Stomach smooth muscle (tissue), 2 donors: Measurements from ENCODE around the gene OSBPL7.
A peak's percentile ranks its signal among the peaks of the same experiment; 100 is the strongest.

Experiments used
- H3K27ac ChIP-seq: one replicate; pipeline ENCODE4 v1.7.0; 2013; ENCODE audit warnings: mild to moderate bottlenecking, low read length, inconsistent platforms
- H3K27me3 ChIP-seq, 2 donors: one replicate each; pipeline ENCODE4 v1.7.0; 2013; ENCODE audit warnings: low read length in 2 of 2; ENCODE audit not compliant: insufficient read depth in 2 of 2, control insufficient read depth in 1 of 2
- H3K36me3 ChIP-seq, 2 donors: one replicate each; pipeline ENCODE4 v1.7.0; 2013; ENCODE audit warnings: low read length in 2 of 2; ENCODE audit not compliant: control insufficient read depth in 2 of 2, insufficient read depth in 2 of 2
- H3K4me1 ChIP-seq: one replicate; pipeline ENCODE4 v1.7.0; 2013; ENCODE audit warnings: low read length; ENCODE audit not compliant: control insufficient read depth, insufficient read depth
- H3K4me3 ChIP-seq, 2 donors: one replicate each; pipeline ENCODE4 v1.7.0; 2013; ENCODE audit warnings: low read length in 2 of 2
- H3K9ac ChIP-seq, 2 donors: one replicate each; pipeline ENCODE4 v1.7.0; 2013; ENCODE audit warnings: low read length in 2 of 2, mild to moderate bottlenecking in 1 of 2
- H3K9me3 ChIP-seq, 2 donors: one replicate each; pipeline ENCODE4 v1.7.0; 2013; ENCODE audit warnings: low read length in 2 of 2; ENCODE audit not compliant: control insufficient read depth in 2 of 2
- donor health status: healthy.
- donor health status: Pancreatic carcinoma.

The OSBPL7 gene, protein sequence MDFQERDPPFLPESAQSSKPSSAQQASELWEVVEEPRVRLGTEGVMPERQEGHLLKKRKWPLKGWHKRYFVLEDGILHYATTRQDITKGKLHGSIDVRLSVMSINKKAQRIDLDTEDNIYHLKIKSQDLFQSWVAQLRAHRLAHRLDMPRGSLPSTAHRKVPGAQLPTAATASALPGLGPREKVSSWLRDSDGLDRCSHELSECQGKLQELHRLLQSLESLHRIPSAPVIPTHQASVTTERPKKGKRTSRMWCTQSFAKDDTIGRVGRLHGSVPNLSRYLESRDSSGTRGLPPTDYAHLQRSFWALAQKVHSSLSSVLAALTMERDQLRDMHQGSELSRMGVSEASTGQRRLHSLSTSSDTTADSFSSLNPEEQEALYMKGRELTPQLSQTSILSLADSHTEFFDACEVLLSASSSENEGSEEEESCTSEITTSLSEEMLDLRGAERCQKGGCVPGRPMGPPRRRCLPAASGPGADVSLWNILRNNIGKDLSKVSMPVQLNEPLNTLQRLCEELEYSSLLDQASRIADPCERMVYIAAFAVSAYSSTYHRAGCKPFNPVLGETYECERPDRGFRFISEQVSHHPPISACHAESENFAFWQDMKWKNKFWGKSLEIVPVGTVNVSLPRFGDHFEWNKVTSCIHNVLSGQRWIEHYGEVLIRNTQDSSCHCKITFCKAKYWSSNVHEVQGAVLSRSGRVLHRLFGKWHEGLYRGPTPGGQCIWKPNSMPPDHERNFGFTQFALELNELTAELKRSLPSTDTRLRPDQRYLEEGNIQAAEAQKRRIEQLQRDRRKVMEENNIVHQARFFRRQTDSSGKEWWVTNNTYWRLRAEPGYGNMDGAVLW

DNA sequence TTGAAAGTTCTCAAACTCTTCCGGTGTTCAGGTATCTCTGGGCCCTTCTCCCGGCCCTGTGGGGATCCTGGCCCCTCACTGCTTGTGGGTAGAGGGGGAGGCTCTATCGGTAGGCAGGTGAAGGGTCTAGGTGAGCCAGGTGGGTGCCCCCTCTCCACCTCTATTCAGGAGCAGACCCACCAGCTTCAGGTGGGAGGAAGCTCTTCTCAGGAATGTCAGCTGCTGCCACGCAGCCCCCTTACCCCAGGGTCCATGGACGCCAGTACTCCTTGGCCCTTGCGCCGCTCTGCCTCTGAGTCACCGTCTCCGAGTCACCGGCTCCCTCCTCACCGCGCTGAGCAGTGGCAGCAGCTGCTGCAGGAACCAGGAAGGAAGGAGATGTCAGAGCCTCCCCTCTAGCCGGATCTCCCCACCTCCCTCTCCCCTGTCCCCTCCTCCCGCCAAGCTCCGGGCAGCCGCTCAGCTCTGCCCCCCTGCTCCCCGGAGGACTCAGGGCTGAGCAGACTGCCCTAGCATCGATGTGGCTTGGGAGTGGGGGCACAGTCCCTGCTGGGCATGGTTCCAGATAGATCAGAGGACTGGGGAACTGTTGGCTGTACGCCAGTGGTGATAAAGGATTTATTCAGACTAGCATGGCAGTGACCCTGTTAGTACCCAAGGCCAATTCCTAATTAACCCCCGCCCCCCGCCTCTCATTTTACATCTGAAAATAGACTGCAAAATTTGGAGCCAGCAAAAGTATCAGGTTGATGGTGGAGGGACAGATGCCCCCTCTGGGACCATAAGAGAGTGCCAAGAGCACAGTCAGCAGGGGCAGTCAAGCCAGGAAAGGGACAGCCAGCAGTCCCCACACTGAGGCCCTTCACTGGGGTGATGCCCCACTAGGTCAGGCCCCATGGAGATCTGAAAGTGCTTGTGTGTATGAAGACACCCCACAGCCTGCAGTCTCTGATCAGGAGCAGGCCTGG, at the start of gene OSBPL7:
Gene OSBPL7 (minus strand): TSS at position 371 of the 968 bp plus-strand sequence. CDS start 1,516 bp downstream, outside the sequence.
- Histone ChIP-seq H3K36me3 (peaks cover 22 to 35% of the 10 kb centered on the region in 2 donors), H3K27ac (no peak within 1 kb of the TSS)

GRCh38 chr17:47871048-47871447, 49.5 kb upstream of the OSBPL7 start:
- Histone ChIP-seq H3K9ac (no peak overlapping the region), H3K27me3 (peaks cover 52 to 55% of the 10 kb centered on the region in 2 donors), H3K9me3 (no peaks in the 10 kb centered on the region), H3K36me3 (no peaks in the 10 kb centered on the region), H3K27ac (no peak overlapping the region), H3K4me3 (no peak overlapping the region), H3K4me1 (peaks cover 5% of the 10 kb centered on the region)

More for the DNA sequence above, at the start of gene OSBPL7:
- peak within 1 kb of the TSS; percentile 66 to 72 for H3K9ac ChIP-seq
- peaks cover 19% of the 10 kb centered on the region for H3K4me1 ChIP-seq
- no peaks in the 10 kb centered on the region for H3K9me3 ChIP-seq
- H3K27me3 ChIP-seq = peaks cover 0 to 6% of the 10 kb centered on the region in 2 donors
- peak within 1 kb of the TSS; percentile 66 to 81 for H3K4me3 ChIP-seq

DNA sequence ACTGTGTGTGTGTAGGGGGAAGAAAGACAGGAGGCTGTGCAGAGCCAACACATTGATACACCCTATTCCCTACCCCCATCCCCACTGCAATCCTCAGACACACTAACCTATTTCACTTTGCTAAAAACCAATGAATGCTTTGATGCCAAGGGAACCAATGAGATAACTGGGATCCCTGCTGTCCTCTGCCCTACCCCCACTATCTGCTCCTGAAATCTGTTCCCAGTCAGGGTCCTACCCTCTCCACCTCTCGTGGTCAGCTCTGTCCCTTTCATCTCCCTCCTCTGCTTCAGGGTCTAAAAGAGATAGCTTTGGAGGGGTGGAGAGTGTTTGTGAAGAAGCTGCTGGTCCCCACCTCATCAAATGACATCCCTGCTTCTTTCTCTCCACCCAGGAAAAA, 48.5 kb upstream of the OSBPL7 start:
- peaks cover 5% of the 10 kb centered on the region for H3K4me1 ChIP-seq

DNA sequence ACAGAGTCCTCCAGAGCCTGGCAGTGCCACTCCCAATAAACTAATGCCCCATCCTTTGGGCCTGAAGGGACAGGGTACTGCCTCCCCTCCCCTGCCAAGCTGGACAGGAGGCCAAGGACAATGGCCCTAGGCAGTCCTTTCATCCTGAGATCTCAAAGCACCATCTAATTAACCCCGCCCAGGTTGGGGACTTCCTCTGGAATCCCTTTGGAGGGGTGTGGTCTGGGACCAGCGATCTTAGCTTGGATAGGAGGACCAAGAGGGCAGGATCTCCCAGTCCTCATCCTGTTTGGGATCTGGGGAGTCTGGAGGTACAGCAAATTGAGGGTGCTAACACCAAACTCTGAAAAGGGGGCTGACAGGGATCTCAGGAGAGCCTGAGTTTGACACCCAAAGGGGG, 47.5 kb upstream of the OSBPL7 start:
- Histone ChIP-seq H3K27me3 (peaks cover 42 to 44% of the 10 kb centered on the region in 2 donors), H3K4me3 (no peak overlapping the region), H3K27ac (no peak overlapping the region), H3K9ac (no peak overlapping the region), H3K4me1 (peaks cover 5% of the 10 kb centered on the region), H3K36me3 (no peaks in the 10 kb centered on the region), H3K9me3 (no peaks in the 10 kb centered on the region)

More for the DNA sequence above, 48.5 kb upstream of the OSBPL7 start:
- Histone ChIP-seq H3K36me3 (no peaks in the 10 kb centered on the region), H3K9me3 (no peaks in the 10 kb centered on the region), H3K27ac (no peak overlapping the region), H3K27me3 (peaks cover 50% of the 10 kb centered on the region in 2 donors), H3K9ac (no peak overlapping the region), H3K4me3 (no peak overlapping the region)

DNA sequence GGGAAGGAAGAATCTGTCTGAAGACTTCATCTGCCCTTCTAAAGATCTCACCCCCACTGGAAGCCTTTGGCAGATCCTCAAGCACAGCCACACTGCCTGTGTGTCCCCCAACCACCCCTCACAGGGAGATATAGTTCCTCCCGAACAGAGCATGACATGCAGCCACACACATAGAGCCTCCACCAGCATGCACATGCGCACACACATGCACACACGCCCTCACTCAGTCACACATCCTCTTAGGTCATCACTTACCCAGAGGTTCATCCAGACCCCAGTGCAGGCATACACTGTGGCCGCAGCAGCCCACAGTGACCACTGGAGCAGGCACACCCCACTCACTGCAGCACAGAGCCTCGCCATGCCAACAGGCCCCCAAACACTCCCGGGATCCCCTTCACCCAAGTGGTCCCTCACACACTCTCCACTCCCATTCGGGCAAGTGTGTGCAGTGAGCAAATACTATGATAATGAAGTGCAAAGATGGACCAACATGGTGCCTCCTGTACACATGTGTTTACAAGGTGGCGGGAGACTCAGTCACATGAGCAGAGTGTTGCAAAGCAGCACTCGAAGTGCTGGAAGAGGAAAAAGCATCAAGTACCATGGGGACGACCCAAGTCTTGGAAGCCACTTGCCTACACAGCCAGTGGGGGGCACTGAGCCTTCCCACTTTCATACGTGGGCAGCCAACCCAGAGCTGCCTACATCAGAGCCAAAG, 46.4 kb upstream of the OSBPL7 start:
- Histone ChIP-seq H3K27me3 (peaks cover 38 to 41% of the 10 kb centered on the region in 2 donors), H3K9ac (no peak overlapping the region)

GRCh38 chr17:47866941-47867340, 45.3 kb upstream of the OSBPL7 start:
- no peaks in the 10 kb centered on the region for H3K4me1 ChIP-seq
- no peak overlapping the region for H3K9ac ChIP-seq
- H3K4me3 ChIP-seq = no peak overlapping the region
- no peaks in the 10 kb centered on the region for H3K36me3 ChIP-seq
- no peaks in the 10 kb centered on the region for H3K9me3 ChIP-seq
- H3K27ac ChIP-seq = no peak overlapping the region
- peaks cover 29 to 31% of the 10 kb centered on the region in 2 donors for H3K27me3 ChIP-seq

More for the DNA sequence above, 46.4 kb upstream of the OSBPL7 start:
- Histone ChIP-seq H3K4me1 (peaks cover 5% of the 10 kb centered on the region), H3K4me3 (no peak overlapping the region), H3K9me3 (no peaks in the 10 kb centered on the region), H3K36me3 (no peaks in the 10 kb centered on the region), H3K27ac (no peak overlapping the region)

DNA sequence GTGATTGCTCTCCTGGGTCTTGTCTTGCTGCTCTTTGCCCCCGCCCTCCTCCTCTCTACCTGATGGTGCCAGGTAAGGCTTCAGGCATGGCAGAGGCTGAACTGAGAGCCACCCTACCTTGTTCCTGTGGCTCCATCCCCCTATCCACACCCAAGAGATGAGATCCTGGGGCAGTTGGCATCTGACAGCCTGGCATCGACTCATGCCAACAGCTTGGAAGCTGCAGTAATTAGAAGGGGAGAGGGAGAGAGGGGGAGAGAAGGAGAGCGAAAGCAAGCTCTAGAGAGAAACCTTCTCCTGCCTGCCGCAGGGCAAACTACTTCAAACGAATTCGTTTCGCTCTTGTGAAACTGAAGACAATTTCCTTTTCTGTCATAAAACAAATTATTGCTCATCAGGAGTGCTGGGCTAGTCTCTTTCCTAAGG, 43.2 kb upstream of the OSBPL7 start:
- Histone ChIP-seq H3K4me3 (no peak overlapping the region), H3K27me3 (peaks cover 20 to 31% of the 10 kb centered on the region in 2 donors), H3K36me3 (no peaks in the 10 kb centered on the region), H3K9me3 (no peaks in the 10 kb centered on the region), H3K27ac (no peak overlapping the region), H3K4me1 (no peaks in the 10 kb centered on the region), H3K9ac (no peak overlapping the region)

DNA sequence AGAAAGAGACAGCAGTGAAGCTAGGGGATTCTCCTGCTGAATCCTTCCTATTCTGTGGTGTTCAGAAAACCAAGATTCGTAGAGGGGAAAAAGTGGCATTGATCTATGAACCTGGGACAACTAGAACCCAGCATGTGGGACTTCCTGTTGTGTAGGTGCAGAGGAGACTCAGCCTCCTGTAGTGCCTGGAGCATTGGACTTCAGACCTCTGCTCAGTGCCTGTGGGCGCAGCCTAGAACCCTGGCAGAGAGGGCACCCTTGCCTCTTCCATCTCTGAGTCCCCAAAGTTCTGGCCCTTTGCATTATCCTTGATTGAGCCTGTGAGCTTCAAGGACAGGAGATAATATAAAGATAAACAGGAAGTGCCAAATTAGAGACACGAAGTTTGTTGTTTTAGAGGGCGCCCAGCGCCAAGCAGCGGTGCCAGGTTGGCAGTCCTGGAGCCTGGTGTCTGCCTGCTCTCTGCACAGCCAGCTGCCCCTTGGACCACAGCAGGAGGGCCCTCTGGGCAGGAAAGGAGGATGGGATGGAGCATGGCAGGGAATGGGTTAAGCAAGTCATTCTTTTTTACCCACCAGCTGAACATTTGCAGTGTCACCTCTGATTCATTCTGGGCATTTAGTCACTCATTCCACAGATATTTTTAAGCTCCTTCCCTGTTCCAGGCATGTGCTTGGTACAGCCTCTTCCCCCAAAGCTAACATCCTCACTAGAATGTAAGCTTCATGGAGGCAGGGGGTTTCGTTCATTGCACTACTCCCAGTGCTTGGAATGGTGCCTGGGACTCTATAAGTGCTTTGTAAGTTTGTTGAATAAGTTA, 41.2 kb upstream of the OSBPL7 start:
- Histone ChIP-seq H3K36me3 (no peaks in the 10 kb centered on the region), H3K27ac (no peak overlapping the region), H3K9me3 (no peaks in the 10 kb centered on the region), H3K27me3 (peaks cover 25 to 26% of the 10 kb centered on the region in 2 donors), H3K4me3 (no peak overlapping the region), H3K4me1 (no peaks in the 10 kb centered on the region), H3K9ac (no peak overlapping the region)

GRCh38 chr17:47860386-47860785, 38.8 kb upstream of the OSBPL7 start:
- peaks cover 36 to 43% of the 10 kb centered on the region in 2 donors for H3K27me3 ChIP-seq
- no peaks in the 10 kb centered on the region for H3K4me1 ChIP-seq
- no peaks in the 10 kb centered on the region for H3K9me3 ChIP-seq
- H3K9ac ChIP-seq = no peak overlapping the region
- H3K27ac ChIP-seq = no peak overlapping the region
- no peak overlapping the region for H3K4me3 ChIP-seq
- H3K36me3 ChIP-seq = no peaks in the 10 kb centered on the region
